ENCODE measurements around the gene RNF213.

- TF ChIP-seq EZH2phosphoT487 (IDR thresholded peaks at IDR 0.05; ENCODE audit: borderline replicate concordance, low read length) (no peak), CTCF (conservative IDR thresholded peaks at IDR 0.05; ENCODE audit: low read depth, low read length) (no peak)
Measured at GRCh38 chr17:80219013-80219762, 41.5 kb upstream of the RNF213 start.
